Measurements from ENCODE around the gene AP3D1. TPM values are rescaled to one million over a fixed set of nuclear protein-coding genes. Genes with fewer than 3 reads are reported as not detected.

AP3D1 gene
- total and polyA plus RNA-seq, 9 of the 15 experiments (the other 6 are each of a cell fraction or from before 2014, with no cell fraction given): 1.2 to 86.1 (median 35.9) TPM

GRCh38 chr19:2059422-2060201 lies 91.8 kb downstream of the AP3D1 start (continued):
- TF ChIP-seq, protein P1, sequence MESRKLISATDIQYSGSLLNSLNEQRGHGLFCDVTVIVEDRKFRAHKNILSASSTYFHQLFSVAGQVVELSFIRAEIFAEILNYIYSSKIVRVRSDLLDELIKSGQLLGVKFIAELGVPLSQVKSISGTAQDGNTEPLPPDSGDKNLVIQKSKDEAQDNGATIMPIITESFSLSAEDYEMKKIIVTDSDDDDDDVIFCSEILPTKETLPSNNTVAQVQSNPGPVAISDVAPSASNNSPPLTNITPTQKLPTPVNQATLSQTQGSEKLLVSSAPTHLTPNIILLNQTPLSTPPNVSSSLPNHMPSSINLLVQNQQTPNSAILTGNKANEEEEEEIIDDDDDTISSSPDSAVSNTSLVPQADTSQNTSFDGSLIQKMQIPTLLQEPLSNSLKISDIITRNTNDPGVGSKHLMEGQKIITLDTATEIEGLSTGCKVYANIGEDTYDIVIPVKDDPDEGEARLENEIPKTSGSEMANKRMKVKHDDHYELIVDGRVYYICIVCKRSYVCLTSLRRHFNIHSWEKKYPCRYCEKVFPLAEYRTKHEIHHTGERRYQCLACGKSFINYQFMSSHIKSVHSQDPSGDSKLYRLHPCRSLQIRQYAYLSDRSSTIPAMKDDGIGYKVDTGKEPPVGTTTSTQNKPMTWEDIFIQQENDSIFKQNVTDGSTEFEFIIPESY (CRISPR knock-in tag; IDR thresholded peaks at IDR 0.05): peak; percentile 54; the same call in 1 of the 2 replicates
- peak; percentile 73; the same call in 1 of the 2 replicates for TF ChIP-seq HSF4 (CRISPR knock-in tag; IDR thresholded peaks at IDR 0.05; ENCODE audit: borderline replicate concordance)
- TF ChIP-seq, protein P2, sequence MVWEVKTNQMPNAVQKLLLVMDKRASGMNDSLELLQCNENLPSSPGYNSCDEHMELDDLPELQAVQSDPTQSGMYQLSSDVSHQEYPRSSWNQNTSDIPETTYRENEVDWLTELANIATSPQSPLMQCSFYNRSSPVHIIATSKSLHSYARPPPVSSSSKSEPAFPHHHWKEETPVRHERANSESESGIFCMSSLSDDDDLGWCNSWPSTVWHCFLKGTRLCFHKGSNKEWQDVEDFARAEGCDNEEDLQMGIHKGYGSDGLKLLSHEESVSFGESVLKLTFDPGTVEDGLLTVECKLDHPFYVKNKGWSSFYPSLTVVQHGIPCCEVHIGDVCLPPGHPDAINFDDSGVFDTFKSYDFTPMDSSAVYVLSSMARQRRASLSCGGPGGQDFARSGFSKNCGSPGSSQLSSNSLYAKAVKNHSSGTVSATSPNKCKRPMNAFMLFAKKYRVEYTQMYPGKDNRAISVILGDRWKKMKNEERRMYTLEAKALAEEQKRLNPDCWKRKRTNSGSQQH (CRISPR knock-in tag; IDR thresholded peaks at IDR 0.05): peak; percentile 4; the same call in 1 of the 2 replicates
- TF ChIP-seq HDAC8 (tag; IDR thresholded peaks at IDR 0.05): peak; percentile 97
- TF ChIP-seq ZNF639 (CRISPR knock-in tag; conservative IDR thresholded peaks at IDR 0.05 in 1 of 2, IDR thresholded peaks at IDR 0.05 in 1 of 2): peak in 1 of 2 experiments; percentile 92; a peak in 2 of 4 replicates
- TF ChIP-seq ZNF589 (CRISPR knock-in tag; IDR thresholded peaks at IDR 0.05; ENCODE audit: low read depth): peak; percentile 98
- TF ChIP-seq PYGO2 (tag; IDR thresholded peaks at IDR 0.05): peak; percentile 57
- TF ChIP-seq KLF6 (CRISPR knock-in tag; IDR thresholded peaks at IDR 0.05; ENCODE audit: borderline replicate concordance): peak; percentile 89
- TF ChIP-seq, protein P3, sequence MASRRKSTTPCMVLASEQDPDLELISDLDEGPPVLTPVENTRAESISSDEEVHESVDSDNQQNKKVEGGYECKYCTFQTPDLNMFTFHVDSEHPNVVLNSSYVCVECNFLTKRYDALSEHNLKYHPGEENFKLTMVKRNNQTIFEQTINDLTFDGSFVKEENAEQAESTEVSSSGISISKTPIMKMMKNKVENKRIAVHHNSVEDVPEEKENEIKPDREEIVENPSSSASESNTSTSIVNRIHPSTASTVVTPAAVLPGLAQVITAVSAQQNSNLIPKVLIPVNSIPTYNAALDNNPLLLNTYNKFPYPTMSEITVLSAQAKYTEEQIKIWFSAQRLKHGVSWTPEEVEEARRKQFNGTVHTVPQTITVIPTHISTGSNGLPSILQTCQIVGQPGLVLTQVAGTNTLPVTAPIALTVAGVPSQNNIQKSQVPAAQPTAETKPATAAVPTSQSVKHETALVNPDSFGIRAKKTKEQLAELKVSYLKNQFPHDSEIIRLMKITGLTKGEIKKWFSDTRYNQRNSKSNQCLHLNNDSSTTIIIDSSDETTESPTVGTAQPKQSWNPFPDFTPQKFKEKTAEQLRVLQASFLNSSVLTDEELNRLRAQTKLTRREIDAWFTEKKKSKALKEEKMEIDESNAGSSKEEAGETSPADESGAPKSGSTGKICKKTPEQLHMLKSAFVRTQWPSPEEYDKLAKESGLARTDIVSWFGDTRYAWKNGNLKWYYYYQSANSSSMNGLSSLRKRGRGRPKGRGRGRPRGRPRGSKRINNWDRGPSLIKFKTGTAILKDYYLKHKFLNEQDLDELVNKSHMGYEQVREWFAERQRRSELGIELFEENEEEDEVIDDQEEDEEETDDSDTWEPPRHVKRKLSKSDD (conservative IDR thresholded peaks at IDR 0.05; ENCODE audit: low read length): no peak
- TF ChIP-seq ZNF23 (CRISPR knock-in tag; IDR thresholded peaks at IDR 0.05): no peak
